NB4 (cell line): ENCODE results near the gene MAP3K14.

Source experiments
- DNase-seq: peaks from one replicate; pipeline ENCODE4 v3.0.0; 2010; ENCODE audit warnings: low read depth
- H3K4me3 ChIP-seq: one replicate; pipeline ENCODE4 v1.5.1; 2011; ENCODE audit warnings: mild to moderate bottlenecking, low read depth, low read length, moderate library complexity
- MYC ChIP-seq: IDR thresholded peaks from 2 replicates; pipeline ENCODE4 v1.6.1; 2011; ENCODE audit warnings: low read depth, low read length
- POLR2A ChIP-seq: IDR thresholded peaks from 2 replicates; pipeline ENCODE4 v1.6.1; 2011; ENCODE audit warnings: mild to moderate bottlenecking; ENCODE audit not compliant: insufficient read length; ENCODE audit errors: extremely low read depth
- TF ChIP-seq, protein P1 (sequence below): IDR thresholded peaks from 2 replicates; pipeline ENCODE4 v1.6.1; 2011; ENCODE audit warnings: low read depth, low read length
- TF ChIP-seq, protein P2 (sequence below): IDR thresholded peaks from one replicate; pipeline ENCODE4 v1.5.1; 2012; ENCODE audit warnings: low read depth, low read length

The MAP3K14 gene

DNA sequence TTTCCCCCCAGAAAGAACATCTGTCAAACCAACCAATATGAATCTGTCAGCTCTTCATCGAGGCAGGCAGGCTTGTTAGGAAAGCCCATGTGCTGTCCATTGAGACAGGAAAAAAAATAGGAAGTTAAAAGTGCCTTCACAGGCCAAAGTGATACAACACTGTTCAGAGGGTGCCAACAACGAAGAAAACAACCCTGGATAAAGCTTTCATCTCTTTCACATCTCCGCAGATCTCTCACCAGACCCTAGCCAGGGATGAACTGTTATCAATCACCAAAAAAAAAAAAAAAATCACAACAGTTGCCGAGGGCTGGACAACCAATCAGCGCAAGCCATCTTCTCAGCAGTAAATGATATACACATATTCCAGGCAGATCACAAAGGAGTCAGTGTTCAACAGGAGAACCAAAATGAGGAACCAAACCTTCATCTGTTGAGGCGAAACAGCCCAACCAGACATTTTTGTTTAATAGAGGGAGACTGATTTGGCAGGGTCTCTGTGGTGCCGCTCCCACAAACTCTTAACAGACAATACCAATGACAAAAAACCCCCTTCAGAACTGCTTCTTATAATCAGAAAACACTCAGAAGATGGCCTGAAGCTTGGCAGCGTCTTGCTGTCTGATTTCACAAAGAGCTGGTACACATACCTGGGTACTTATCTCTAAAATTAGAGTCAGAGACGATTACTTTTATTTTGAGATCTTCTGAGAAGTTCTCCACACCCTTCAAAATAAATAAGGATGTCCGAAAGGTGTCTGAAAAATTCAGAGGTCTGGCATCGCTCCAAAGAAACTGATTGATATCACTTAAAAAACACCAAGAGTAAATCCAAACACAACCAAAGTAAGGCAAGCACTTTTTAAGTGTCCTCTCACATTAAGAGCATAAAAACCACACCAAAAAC lies 1.8 kb downstream of the MAP3K14 start:
- TF ChIP-seq, protein P1, sequence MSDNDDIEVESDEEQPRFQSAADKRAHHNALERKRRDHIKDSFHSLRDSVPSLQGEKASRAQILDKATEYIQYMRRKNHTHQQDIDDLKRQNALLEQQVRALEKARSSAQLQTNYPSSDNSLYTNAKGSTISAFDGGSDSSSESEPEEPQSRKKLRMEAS, result no peak
- TF ChIP-seq MYC (no peak), POLR2A (no peak)
- TF ChIP-seq, protein P2, sequence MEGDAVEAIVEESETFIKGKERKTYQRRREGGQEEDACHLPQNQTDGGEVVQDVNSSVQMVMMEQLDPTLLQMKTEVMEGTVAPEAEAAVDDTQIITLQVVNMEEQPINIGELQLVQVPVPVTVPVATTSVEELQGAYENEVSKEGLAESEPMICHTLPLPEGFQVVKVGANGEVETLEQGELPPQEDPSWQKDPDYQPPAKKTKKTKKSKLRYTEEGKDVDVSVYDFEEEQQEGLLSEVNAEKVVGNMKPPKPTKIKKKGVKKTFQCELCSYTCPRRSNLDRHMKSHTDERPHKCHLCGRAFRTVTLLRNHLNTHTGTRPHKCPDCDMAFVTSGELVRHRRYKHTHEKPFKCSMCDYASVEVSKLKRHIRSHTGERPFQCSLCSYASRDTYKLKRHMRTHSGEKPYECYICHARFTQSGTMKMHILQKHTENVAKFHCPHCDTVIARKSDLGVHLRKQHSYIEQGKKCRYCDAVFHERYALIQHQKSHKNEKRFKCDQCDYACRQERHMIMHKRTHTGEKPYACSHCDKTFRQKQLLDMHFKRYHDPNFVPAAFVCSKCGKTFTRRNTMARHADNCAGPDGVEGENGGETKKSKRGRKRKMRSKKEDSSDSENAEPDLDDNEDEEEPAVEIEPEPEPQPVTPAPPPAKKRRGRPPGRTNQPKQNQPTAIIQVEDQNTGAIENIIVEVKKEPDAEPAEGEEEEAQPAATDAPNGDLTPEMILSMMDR, result no peak
- no peak overlapping the region for H3K4me3 ChIP-seq
- DNase-seq, result peak; percentile 39

GRCh38 chr17:45313996-45314740 lies 2.7 kb downstream of the MAP3K14 start:
- no peak overlapping the region for H3K4me3 ChIP-seq
- DNase-seq, result no peak

GRCh38 chr17:45313421-45313771 lies 3.4 kb downstream of the MAP3K14 start:
- no peak overlapping the region for H3K4me3 ChIP-seq
- no peak for DNase-seq
- TF ChIP-seq POLR2A (no peak), MYC (no peak)
- TF ChIP-seq, protein P1, result no peak
- TF ChIP-seq, protein P2, result no peak

More at GRCh38 chr17:45313996-45314740, 2.7 kb downstream of the MAP3K14 start:
- TF ChIP-seq MYC, result no peak
- TF ChIP-seq, protein P1, result no peak
- TF ChIP-seq, protein P2, result no peak
- TF ChIP-seq POLR2A, result no peak

- H3K4me3 ChIP-seq, result no peak overlapping the region
- DNase-seq, result no peak
- TF ChIP-seq MYC (no peak), POLR2A (no peak)
- TF ChIP-seq, protein P2, result no peak
- TF ChIP-seq, protein P1, result no peak
These were observed 4.1 kb downstream of the MAP3K14 start for GRCh38 chr17:45312477-45313420.

GRCh38 chr17:45311760-45312476 lies 4.9 kb downstream of the MAP3K14 start:
- no peak for DNase-seq
- TF ChIP-seq, protein P1, result no peak
- TF ChIP-seq MYC (no peak), POLR2A (no peak)
- TF ChIP-seq, protein P2, result no peak
- no peak overlapping the region for H3K4me3 ChIP-seq
